Sigmoid colon (tissue), 7 donors: ENCODE data around the gene PGF. TPM values are rescaled to one million over a fixed set of nuclear protein-coding genes. Genes with fewer than 3 reads are reported as not detected.

Experiments used
- DNase-seq: peaks from one replicate; pipeline ENCODE4 v3.0.0-alpha.2; 2019
- H3K27ac ChIP-seq, 4 donors: fragments of 200-600 bp; sonication (generic); one replicate each; pipeline ENCODE4 v1.5.1; 2016 to 2019; ENCODE audit warnings: mild to moderate bottlenecking in 1 of 4
- H3K27me3 ChIP-seq, 3 donors: fragments of 200-600 bp; sonication (generic); one replicate each; pipeline ENCODE4 v1.5.1; 2019; ENCODE audit warnings: mild to moderate bottlenecking in 1 of 3
- H3K36me3 ChIP-seq, 4 donors: fragments of 200-600 bp; sonication (generic); one replicate each; pipeline ENCODE4 v1.5.1; 2016 to 2019
- H3K4me1 ChIP-seq, 4 donors: fragments of 200-600 bp; sonication (generic); one replicate each; pipeline ENCODE4 v1.5.1; 2017 to 2019
- H3K4me3 ChIP-seq, 4 donors: fragments of 200-600 bp; sonication (generic); one replicate each; pipeline ENCODE4 v1.5.1; 2017 to 2019; ENCODE audit warnings: mild to moderate bottlenecking in 2 of 4, moderate library complexity in 1 of 4
- H3K9me3 ChIP-seq, 4 donors: fragments of 200-600 bp in 3 of 4; sonication (generic) in 3 of 4; one replicate each; pipeline versions ENCODE4 v1.5.1 to v1.6.1; 2013 to 2019
- EP300 ChIP-seq, 4 donors: sonication (generic); formaldehyde crosslinking; IDR thresholded peaks; one replicate each; pipeline ENCODE4 v1.6.1; 2017; ENCODE audit warnings: antibody characterized with exemption in 4 of 4
- POLR2A ChIP-seq, 2 donors: fragments of 450-650 bp; IDR thresholded peaks; one replicate each; pipeline ENCODE4 v1.6.1; 2016; ENCODE audit warnings: antibody characterized with exemption in 2 of 2, mild to moderate bottlenecking in 2 of 2, moderate library complexity in 2 of 2
- POLR2AphosphoS5 ChIP-seq, 4 donors: sonication (generic); formaldehyde crosslinking; IDR thresholded peaks; one replicate each; pipeline ENCODE4 v1.6.1; 2017; ENCODE audit warnings: antibody characterized with exemption in 4 of 4
- WGBS, 2 donors: extraction: QIAGEN DNeasy Blood & Tissue Kit; methylation state at CpG; one replicate each; pipeline ENCODE4 v1.1.7; 2013; 5-methylcytosine and 5-hydroxymethylcytosine counted together
- intact Hi-C: fragments of 100-400 bp; cut with DNase I; formaldehyde crosslinking; loops from one replicate; pipeline ENCODE4 v1.15.1; 2023
- polyA plus RNA-seq, 3 donors: library from polyadenylated mRNA; stranded (reverse); fragments of 200-250 nt; gene quantifications; one replicate each; pipeline ENCODE4 v1.2.3, GENCODE V29; 2013
- total RNA-seq, 4 donors: library from RNA; depleted of rRNA; stranded (reverse); fragments of >200 nt; gene quantifications; one replicate each; pipeline ENCODE4 v1.1.0, GENCODE V29; 2016
- TF ChIP-seq, protein P1 (sequence below), 4 experiments: fragments of 450-650 bp in 3 of 4; fragments of 200-600 bp in 1 of 4; IDR thresholded peaks; one replicate each; pipeline ENCODE4 v1.5.1; 2016 to 2019; ENCODE audit warnings: antibody characterized with exemption in 4 of 4, mild to moderate bottlenecking in 3 of 4, moderate library complexity in 2 of 4
- donor health status: healthy with polysubstance abuse.
- donor health status: Bipolar disorder and iron deficiency.
- donor health status: healthy.

Gene PGF
- total and polyA plus RNA-seq, 7 donors: 1.2 to 15.6 (median 6.3) TPM

DNA sequence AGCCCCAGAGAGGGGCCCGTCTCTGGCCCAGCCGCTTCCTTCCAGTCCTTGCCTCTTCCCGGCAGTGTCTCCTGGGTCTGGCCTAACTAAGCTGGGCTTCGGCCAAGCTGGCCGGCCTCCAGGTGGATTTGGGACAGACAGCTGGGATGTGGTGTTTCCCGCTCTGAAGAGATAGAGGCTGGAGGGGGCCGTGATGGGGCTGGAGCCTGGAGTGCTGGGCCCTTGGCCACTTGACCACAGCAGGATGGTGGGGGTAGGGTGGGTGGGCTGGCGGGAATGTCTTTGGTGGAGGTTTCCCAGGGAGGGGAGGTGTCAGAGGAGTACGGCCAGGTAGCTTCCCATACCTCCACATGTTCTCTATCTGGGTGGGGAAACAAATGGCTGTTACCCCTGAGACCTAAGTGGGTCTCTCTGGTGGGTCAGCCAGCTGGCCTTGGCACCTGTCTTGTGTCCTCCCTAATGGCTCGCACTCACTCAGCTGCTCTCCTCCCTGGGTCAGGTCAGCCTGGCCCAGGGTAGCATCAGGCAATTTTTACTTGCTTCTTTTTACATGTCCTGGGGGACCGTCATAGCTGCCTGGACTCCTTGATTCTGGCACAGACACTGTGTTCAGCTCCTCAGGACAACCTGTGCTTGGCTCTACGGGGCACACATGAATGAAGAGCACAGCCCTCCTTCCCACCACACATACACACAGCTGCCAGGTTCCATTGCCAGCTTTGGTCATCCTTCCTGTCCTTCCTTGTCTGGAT lies 19.8 kb upstream of the PGF start:
- peaks cover 0 to 7% (median 0%) of the 10 kb centered on the region in 4 donors for H3K4me1 ChIP-seq
- H3K36me3 ChIP-seq: no peaks in the 10 kb centered on the region
- peak; percentile 91 for DNase-seq
- intact Hi-C loops: no loop called here
- no peaks in the 10 kb centered on the region for H3K27me3 ChIP-seq
- TF ChIP-seq, protein P1, sequence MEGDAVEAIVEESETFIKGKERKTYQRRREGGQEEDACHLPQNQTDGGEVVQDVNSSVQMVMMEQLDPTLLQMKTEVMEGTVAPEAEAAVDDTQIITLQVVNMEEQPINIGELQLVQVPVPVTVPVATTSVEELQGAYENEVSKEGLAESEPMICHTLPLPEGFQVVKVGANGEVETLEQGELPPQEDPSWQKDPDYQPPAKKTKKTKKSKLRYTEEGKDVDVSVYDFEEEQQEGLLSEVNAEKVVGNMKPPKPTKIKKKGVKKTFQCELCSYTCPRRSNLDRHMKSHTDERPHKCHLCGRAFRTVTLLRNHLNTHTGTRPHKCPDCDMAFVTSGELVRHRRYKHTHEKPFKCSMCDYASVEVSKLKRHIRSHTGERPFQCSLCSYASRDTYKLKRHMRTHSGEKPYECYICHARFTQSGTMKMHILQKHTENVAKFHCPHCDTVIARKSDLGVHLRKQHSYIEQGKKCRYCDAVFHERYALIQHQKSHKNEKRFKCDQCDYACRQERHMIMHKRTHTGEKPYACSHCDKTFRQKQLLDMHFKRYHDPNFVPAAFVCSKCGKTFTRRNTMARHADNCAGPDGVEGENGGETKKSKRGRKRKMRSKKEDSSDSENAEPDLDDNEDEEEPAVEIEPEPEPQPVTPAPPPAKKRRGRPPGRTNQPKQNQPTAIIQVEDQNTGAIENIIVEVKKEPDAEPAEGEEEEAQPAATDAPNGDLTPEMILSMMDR (IDR thresholded peaks at IDR 0.05): no peak
- no peak for TF ChIP-seq EP300 (IDR thresholded peaks at IDR 0.05)
- no peak for TF ChIP-seq POLR2A (IDR thresholded peaks at IDR 0.05)
- peak in 1 of 4 donors; percentile 20 for TF ChIP-seq POLR2AphosphoS5 (IDR thresholded peaks at IDR 0.05)
- H3K9me3 ChIP-seq: no peaks in the 10 kb centered on the region
- no peak overlapping the region for H3K4me3 ChIP-seq
- peak overlapping the region in 2 of 4 donors; percentile 7 to 46 for H3K27ac ChIP-seq
- WGBS, 2 donors: 76 to 81% methylated on average over 12 of the region's 12 CpGs

DNA sequence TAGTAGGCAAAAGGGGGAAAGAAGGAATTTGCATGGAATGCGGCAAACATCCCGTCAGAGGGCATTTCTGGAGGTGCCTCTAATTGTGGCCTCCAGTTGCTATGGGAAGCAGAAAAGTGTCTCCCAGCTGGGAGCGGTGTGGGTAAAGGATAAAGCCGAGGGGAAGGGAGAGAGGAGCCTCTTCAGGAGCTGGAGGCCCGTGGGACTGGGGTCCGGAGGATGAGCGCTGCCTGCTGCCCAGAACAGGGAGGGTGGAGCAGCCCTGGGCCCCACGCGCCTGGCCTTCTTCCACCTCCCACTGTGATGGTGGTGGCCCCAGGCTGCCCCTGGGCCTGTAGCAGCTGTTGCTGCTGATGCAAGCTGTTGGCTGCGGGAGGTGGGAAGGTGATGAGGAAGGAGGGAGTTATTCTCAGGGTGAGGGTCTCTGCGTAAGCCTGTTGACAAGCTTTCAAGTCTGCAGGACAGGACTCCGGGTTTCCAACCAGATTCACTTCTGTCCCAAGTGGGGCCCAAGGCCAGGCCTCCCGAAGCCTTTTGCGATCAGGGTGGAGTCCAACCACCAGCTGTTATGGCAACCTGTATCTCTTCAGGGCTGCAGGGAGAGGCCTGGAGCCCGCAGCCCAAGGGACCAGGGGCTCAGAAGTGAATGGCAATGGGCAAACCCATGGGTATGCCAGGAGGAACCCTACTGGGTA lies 19.1 kb upstream of the PGF start:
- WGBS, 2 donors: 82 to 84% methylated on average over 15 of the region's 15 CpGs
- H3K4me1 ChIP-seq: peaks cover 0 to 7% (median 0%) of the 10 kb centered on the region in 4 donors
- no peaks in the 10 kb centered on the region for H3K36me3 ChIP-seq
- TF ChIP-seq EP300 (IDR thresholded peaks at IDR 0.05): no peak
- TF ChIP-seq, protein P1 (IDR thresholded peaks at IDR 0.05): no peak
- TF ChIP-seq POLR2AphosphoS5 (IDR thresholded peaks at IDR 0.05): no peak
- TF ChIP-seq POLR2A (IDR thresholded peaks at IDR 0.05): no peak
- intact Hi-C loops: no loop called here
- H3K9me3 ChIP-seq: no peaks in the 10 kb centered on the region
- H3K27ac ChIP-seq: peak overlapping the region in 2 of 4 donors; percentile 7 to 46
- H3K4me3 ChIP-seq: no peak overlapping the region
- H3K27me3 ChIP-seq: no peaks in the 10 kb centered on the region
- no peak for DNase-seq

DNA sequence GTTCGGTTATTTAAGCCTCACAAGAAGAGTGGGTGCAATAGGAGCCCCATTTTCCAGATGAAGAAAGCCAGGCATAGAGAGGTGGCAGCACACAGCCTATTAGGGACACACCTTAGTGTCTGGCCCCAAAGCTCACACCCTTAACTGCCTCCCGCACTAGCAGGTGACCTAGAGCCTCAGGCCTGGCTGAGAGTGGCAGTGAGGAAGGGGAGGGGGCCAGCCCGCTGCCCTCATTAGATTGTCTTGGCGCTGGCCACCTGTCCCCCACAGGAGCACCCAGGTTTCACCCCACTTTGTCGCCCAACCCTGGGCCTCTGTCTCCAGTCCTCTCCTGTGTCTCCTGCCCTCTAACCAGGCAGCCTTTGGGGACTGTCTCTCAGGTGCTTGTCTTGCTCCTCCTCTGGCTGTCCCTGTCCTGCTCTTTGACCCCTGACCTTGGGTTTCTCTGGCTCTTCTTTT lies 18.5 kb upstream of the PGF start:
- no peak for DNase-seq
- Histone ChIP-seq H3K27ac (peak overlapping the region in 1 of 4 donors; percentile 46), H3K4me3 (no peak overlapping the region), H3K27me3 (no peaks in the 10 kb centered on the region), H3K9me3 (no peaks in the 10 kb centered on the region), H3K36me3 (no peaks in the 10 kb centered on the region), H3K4me1 (peaks cover 0 to 7% (median 1%) of the 10 kb centered on the region in 4 donors)
- intact Hi-C loops: no loop called here
- TF ChIP-seq EP300 (IDR thresholded peaks at IDR 0.05): no peak
- TF ChIP-seq, protein P1 (IDR thresholded peaks at IDR 0.05): no peak
- 62 to 82% methylated on average over 5 of the region's 5 CpGs for WGBS, 2 donors

DNA sequence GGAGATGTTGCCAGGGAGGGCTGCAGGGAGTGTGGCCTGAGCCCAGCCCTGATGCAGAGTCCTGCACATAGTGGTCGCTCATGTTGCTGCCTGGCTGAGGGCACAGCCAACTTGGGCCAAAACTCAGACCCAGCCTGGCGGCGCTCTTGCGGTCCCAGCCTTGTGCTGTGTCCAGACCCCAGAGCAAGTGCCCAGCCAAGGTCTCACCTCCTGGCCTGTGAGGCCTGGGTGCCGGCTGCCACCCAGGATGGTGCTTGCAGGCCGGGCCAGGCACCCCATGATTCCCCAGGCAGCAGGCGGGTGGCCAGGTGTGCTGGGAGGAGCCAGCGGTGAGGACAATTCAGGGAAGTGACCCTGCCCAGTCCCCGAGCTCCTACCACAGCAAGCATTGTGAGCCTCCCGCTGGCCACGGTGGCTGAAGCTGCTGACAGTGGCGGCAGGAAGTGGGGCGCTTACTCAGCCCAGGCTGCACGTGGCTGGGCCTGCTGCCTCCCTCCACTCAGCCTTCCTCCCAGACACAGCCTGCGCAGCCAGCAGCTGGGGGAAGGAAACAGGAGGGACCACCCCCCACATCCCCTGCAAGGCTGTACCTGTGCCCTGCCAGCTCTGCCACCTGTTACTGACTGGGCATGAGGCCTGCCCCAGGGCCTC lies 17.7 kb upstream of the PGF start:
- no peak overlapping the region for H3K4me3 ChIP-seq
- peak; percentile 80 for DNase-seq
- H3K27ac ChIP-seq: no peak overlapping the region
- no peaks in the 10 kb centered on the region for H3K9me3 ChIP-seq
- H3K36me3 ChIP-seq: no peaks in the 10 kb centered on the region
- TF ChIP-seq EP300 (IDR thresholded peaks at IDR 0.05) (no peak), POLR2A (IDR thresholded peaks at IDR 0.05) (no peak), POLR2AphosphoS5 (IDR thresholded peaks at IDR 0.05) (peak in 2 of 4 donors; percentile 9 to 36)
- no peaks in the 10 kb centered on the region for H3K27me3 ChIP-seq
- H3K4me1 ChIP-seq: peaks cover 0 to 7% (median 3%) of the 10 kb centered on the region in 4 donors
- intact Hi-C loops: no loop called here
- 71 to 79% methylated on average over 15 of the region's 15 CpGs for WGBS, 2 donors

DNA sequence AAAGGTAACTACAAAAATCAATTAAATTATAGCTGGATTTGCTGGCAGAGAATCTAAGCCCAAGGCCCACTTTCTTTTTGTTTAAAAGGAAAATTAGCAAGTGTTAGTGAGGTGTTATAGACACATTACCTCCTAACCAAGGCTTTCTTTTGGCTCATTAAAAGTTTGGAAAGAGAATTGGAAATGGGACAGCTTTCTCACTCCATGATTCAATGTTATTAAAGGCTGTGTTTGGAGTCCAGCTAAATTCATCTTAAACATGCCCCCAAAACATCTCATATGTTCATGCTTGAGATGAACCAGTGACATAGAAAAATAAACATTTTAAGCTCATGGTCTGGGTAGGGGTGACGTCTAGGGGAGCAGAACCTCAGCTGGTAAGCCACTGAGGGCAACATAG lies 13.4 kb upstream of the PGF start:
- H3K27me3 ChIP-seq: no peaks in the 10 kb centered on the region
- no peaks in the 10 kb centered on the region for H3K9me3 ChIP-seq
- no peak overlapping the region for H3K4me3 ChIP-seq
- 73 to 79% methylated on average over 1 of the region's 1 CpG for WGBS, 2 donors
- peaks cover 0 to 5% (median 0%) of the 10 kb centered on the region in 4 donors for H3K4me1 ChIP-seq
- no peak for DNase-seq
- peak overlapping the region in 1 of 4 donors; percentile 3 for H3K27ac ChIP-seq
- TF ChIP-seq EP300 (IDR thresholded peaks at IDR 0.05): no peak
- TF ChIP-seq POLR2A (IDR thresholded peaks at IDR 0.05): no peak
- TF ChIP-seq, protein P1 (IDR thresholded peaks at IDR 0.05): no peak
- TF ChIP-seq POLR2AphosphoS5 (IDR thresholded peaks at IDR 0.05): no peak
- no peaks in the 10 kb centered on the region for H3K36me3 ChIP-seq
- intact Hi-C loops: no loop called here
